Karpas-422 (cell line): ENCODE data around the gene CAND2. TPM values are rescaled to one million over a fixed set of nuclear protein-coding genes. Genes with fewer than 3 reads are reported as not detected.

Source experiments
- DNase-seq: peaks from one replicate; pipeline ENCODE4 v3.0.0-alpha.2; 2015
- H2AFZ ChIP-seq: fragments of 200-600 bp; sonication (generic); 2 replicates; pipeline ENCODE4 v1.6.1; 2014; ENCODE audit warnings: antibody characterized with exemption, low read length, mixed read lengths
- H3K27ac ChIP-seq: fragments of 200-600 bp; sonication (generic); 2 replicates; pipeline ENCODE4 v1.5.1; 2014; ENCODE audit warnings: mild to moderate bottlenecking, low read length, moderate library complexity
- H3K27me3 ChIP-seq: fragments of 200-600 bp; sonication (generic); 2 replicates; pipeline ENCODE4 v1.6.1; 2014; ENCODE audit warnings: low read length, mixed read lengths
- H3K36me3 ChIP-seq: fragments of 200-600 bp; sonication (generic); 2 replicates; pipeline ENCODE4 v1.6.1; 2014; ENCODE audit warnings: low read length, mixed read lengths; ENCODE audit not compliant: insufficient read depth
- H3K4me1 ChIP-seq: fragments of 200-600 bp; sonication (generic); 2 replicates; pipeline ENCODE4 v1.6.1; 2014; ENCODE audit warnings: mild to moderate bottlenecking, low read length, mixed read lengths
- H3K4me2 ChIP-seq: fragments of 200-600 bp; sonication (generic); 2 replicates; pipeline ENCODE4 v1.6.1; 2014; ENCODE audit warnings: low read length, low read depth, mild to moderate bottlenecking; ENCODE audit not compliant: poor library complexity, severe bottlenecking
- H3K4me3 ChIP-seq: fragments of 200-600 bp; sonication (generic); 2 replicates; pipeline ENCODE4 v1.5.1; 2014; ENCODE audit warnings: mild to moderate bottlenecking, antibody characterized with exemption, low read length, mixed read lengths
- H3K79me2 ChIP-seq: fragments of 200-600 bp; sonication (generic); 2 replicates; pipeline ENCODE4 v1.6.1; 2014; ENCODE audit warnings: mild to moderate bottlenecking, low read length, mixed read lengths
- H3K9ac ChIP-seq: fragments of 200-600 bp; sonication (generic); 2 replicates; pipeline ENCODE4 v1.6.0; 2014; ENCODE audit warnings: low read length
- H3K9me2 ChIP-seq: fragments of 200-600 bp; sonication (generic), shearing (Covaris generic); replicated peaks from 2 replicates; pipeline ENCODE4 v1.6.0; 2014; ENCODE audit warnings: mild to moderate bottlenecking, low read length, moderate library complexity; ENCODE audit not compliant: insufficient read depth
- H3K9me3 ChIP-seq: fragments of 300-700, 200-600 bp; sonication (generic); 2 replicates; pipeline ENCODE4 v1.6.1; 2014; ENCODE audit warnings: low read length, mixed read lengths
- H4K20me1 ChIP-seq: fragments of 200-600 bp; sonication (generic); 2 replicates; pipeline ENCODE4 v1.6.1; 2014; ENCODE audit warnings: mild to moderate bottlenecking, antibody characterized with exemption, low read length, low read depth; ENCODE audit not compliant: insufficient read depth
- total RNA-seq: library from RNA; depleted of rRNA; stranded (reverse); fragments of >200 nt; shearing (Covaris generic); gene quantifications from 2 replicates; pipeline ENCODE4 v1.2.3, GENCODE V29; 2014; ENCODE audit warnings: low replicate concordance

The CAND2 gene
- total RNA-seq, 1 experiment from 2014 or later = 13.0 TPM

DNA sequence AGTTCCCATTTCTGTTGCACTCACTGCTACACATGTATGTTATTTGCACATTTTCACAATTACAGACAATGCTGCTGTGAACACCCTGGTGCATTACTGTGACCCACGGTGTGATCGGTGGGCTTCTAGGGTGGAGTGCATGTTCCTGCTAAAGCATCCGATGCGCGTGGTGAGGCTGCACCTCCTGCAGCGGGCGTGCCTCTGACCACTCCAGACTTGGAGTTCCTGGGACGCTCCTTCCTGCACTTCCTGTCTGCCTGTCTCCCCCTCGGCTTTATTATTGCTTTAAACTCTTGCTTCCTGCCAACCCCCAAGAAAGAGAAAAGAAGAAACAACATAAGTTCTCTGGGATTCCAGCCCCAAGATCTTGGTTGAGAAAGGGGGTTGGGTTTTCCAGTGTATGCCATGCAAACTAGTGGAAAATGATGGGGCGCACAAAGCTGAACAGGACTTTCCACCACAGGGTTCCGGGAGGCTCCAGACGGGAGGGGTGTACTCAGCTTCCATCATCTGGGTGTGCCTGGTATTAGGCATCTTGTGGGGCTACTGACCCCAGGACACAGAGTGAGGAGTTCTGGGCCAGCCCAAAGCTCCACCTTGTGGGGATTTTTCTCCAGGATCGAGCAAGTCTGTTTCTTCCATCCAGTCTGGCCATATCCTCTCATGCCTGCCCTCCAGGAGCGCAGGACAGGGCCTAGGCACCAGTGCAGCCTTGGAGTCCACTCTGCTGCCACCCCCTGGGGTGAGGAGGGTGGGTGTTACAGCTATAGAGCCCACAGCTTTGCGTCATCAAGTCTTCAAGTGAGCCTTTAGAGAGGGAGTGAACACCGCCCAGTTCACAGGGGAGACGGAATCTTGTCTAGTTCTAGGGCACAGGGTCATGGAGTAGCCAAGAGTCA is 33.7 kb downstream of the CAND2 start:
- H3K36me3 ChIP-seq = peaks cover 25% of the 10 kb centered on the region
- H3K4me2 ChIP-seq = no peak overlapping the region
- H3K9ac ChIP-seq = peak overlapping the region; percentile 63; the same call in 1 of the 2 replicates
- H3K27ac ChIP-seq = peak overlapping the region; percentile 96
- 0 out of 2 replicates have a peak, but pooled peaks cover under 1% of the 10 kb centered on the region for H4K20me1 ChIP-seq
- peaks cover 48% of the 10 kb centered on the region for H3K4me1 ChIP-seq
- no peak overlapping the region for H3K4me3 ChIP-seq
- H3K79me2 ChIP-seq = no peaks in the 10 kb centered on the region
- no peaks in the 10 kb centered on the region for H3K9me2 ChIP-seq
- H3K27me3 ChIP-seq = no peaks in the 10 kb centered on the region
- no peak overlapping the region for H2AFZ ChIP-seq
- no peak for DNase-seq
- H3K9me3 ChIP-seq = no peaks in the 10 kb centered on the region

DNA sequence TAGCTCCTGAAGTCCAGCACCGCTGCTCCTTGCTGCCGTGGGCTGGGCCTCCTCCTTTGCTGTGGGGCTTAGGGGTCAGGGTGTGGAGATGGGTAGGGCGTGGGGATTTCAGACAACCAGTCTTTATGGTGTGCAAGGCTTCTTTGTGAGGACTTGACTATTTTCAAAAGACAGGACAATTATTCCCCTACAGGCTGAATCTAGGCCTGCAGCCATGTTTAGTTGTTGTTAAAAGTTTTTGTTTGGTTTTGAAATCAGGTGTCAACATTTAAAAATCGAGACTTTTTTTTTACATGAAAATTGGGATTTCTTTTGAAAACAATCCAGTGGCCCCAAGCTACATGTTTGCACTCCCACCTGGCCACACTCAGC is 34.3 kb downstream of the CAND2 start:
- no peaks in the 10 kb centered on the region for H3K79me2 ChIP-seq
- H3K4me2 ChIP-seq = peak overlapping the region; percentile 64
- H3K9me3 ChIP-seq = no peaks in the 10 kb centered on the region
- no peak overlapping the region for H2AFZ ChIP-seq
- no peaks in the 10 kb centered on the region for H3K9me2 ChIP-seq
- no peaks in the 10 kb centered on the region for H3K27me3 ChIP-seq
- H3K4me1 ChIP-seq = peaks cover 55% of the 10 kb centered on the region
- H3K9ac ChIP-seq = peak overlapping the region; percentile 63
- peaks cover 7% of the 10 kb centered on the region for H4K20me1 ChIP-seq
- DNase-seq = no peak
- peak overlapping the region; percentile 96 for H3K27ac ChIP-seq
- no peak overlapping the region for H3K4me3 ChIP-seq
- H3K36me3 ChIP-seq = peaks cover 31% of the 10 kb centered on the region

DNA sequence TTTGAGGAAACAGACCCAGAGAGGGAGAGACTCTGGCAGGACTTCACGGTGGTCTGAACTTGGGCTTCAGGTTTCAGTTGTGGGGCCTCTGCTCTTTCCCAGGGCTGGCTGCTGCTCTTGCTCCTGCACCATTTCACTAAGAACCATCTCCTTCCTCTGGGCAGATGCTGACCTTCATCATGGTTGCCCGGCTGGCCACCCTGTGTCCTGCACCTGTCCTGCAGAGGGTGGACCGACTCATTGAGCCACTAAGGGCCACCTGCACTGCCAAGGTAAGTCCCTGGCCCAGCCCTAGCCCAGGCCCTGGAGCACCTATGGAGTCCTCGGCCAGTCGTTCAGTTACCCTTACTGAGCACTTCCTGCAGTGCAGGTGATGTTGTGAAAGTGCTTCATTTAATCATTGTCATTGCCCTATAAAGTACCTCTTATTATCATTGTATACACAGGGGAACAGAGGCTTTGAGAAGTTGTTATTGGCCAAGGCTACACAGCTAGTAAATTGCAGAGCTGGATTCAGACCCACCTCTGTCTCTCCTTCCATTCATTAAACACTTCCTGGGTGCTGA is 34.9 kb downstream of the CAND2 start:
- Histone ChIP-seq H3K4me2 (peak overlapping the region; percentile 64), H4K20me1 (peaks cover 12% of the 10 kb centered on the region), H3K36me3 (peaks cover 37% of the 10 kb centered on the region), H3K79me2 (no peaks in the 10 kb centered on the region), H3K27me3 (no peaks in the 10 kb centered on the region), H3K27ac (peak overlapping the region; percentile 96), H3K9me2 (no peaks in the 10 kb centered on the region), H3K9ac (peak overlapping the region; percentile 63), H3K4me3 (peak overlapping the region; percentile 49), H3K9me3 (no peaks in the 10 kb centered on the region), H2AFZ (no peak overlapping the region), H3K4me1 (peaks cover 61% of the 10 kb centered on the region)
- DNase-seq = peak; percentile 78

DNA sequence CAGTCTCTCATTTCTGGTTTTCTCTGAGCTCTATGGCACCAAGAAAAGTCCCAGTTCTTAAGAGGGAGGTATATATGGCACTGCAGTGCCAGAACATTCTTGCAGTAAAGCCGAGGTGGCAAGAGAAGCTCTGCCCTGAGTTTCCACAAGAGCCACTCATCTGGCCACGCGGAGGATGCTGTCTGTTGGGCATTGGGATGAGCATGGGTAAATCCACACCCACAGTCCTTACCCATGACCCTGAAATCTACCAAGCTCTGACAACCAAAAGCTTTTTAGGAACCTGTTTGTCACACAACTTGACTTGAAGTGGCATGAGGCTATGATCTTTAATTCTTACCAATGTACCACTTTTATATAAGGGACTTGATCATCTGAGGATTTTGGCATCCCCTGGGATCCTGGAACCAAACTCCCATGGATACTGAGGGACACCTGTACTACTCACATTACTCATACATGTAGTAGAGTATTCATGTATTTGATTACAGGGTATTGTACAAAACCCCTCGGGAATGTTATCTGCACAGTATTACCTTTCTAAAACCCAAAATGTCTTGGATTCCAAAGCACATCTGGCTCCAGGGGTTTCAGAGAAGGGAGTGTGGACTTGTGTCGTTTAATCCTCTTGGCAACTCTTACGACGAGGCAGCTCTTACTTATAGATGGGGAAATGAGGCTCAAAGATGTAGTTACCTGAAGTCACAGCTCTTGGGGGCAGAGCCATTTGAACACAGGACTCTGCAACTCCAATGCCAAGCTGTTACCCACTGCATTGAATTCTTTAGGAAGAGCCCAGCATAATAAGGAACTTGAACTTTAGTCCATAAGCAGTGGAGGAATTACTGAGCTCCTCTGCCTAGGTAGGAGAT is 36.1 kb downstream of the CAND2 start:
- Histone ChIP-seq H2AFZ (no peak overlapping the region), H3K9me2 (no peaks in the 10 kb centered on the region), H3K4me3 (peak overlapping the region; percentile 49), H3K4me2 (peak overlapping the region; percentile 64), H3K36me3 (peaks cover 49% of the 10 kb centered on the region), H3K9ac (peak overlapping the region; percentile 63), H3K4me1 (peaks cover 73% of the 10 kb centered on the region), H4K20me1 (peaks cover 23% of the 10 kb centered on the region), H3K27me3 (no peaks in the 10 kb centered on the region), H3K9me3 (no peaks in the 10 kb centered on the region), H3K79me2 (peaks cover 9% of the 10 kb centered on the region), H3K27ac (peak overlapping the region; percentile 96)
- no peak for DNase-seq

DNA sequence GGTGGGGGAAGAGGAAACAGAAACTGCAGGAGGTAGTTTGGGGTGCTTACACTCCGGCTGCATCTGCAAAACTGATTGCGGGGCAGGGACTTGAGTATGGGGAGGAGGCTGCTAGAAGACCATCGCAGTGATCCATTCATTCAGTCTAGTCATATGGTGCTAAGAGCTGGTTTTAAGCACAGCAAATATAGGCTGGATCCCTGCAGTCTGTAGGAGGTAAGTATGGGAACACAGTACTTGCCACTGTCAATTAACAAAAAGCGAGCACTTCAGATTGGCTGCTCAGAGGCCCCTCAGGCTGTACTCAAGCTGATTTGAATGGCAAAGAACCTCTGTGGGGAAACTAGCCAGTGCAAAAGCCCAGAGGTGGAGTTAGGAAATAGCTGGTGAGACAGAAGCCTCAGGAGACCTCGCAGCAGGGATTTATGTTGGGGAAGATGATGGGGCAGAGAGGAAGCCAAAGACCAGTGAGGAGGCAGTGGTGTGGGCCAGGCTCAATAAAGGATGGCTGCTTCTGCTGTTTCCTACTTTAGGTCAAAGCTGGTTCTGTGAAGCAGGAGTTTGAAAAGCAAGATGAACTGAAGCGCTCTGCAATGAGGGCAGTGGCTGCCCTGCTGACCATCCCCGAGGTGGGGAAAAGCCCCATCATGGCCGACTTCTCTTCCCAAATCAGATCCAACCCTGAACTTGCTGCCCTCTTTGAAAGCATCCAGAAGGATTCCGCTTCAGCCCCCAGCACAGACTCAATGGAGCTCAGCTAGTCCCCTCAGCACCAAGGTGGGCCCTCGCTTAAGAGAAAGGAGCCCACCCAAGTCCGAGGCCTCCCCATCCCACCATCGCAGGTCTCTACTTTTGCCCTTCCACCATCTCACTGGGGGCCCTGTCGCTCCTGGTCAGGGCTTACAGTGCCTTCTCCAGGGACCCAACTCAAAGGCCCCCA is 37.0 kb downstream of the CAND2 start:
- peak; percentile 95 for DNase-seq
- H3K9me3 ChIP-seq = no peaks in the 10 kb centered on the region
- H3K27ac ChIP-seq = peak overlapping the region; percentile 96
- H3K79me2 ChIP-seq = peaks cover 18% of the 10 kb centered on the region
- H3K36me3 ChIP-seq = peaks cover 57% of the 10 kb centered on the region
- peaks cover 32% of the 10 kb centered on the region for H4K20me1 ChIP-seq
- H3K27me3 ChIP-seq = no peaks in the 10 kb centered on the region
- no peaks in the 10 kb centered on the region for H3K9me2 ChIP-seq
- H3K4me1 ChIP-seq = peaks cover 82% of the 10 kb centered on the region
- peak overlapping the region; percentile 49 for H3K4me3 ChIP-seq
- H3K9ac ChIP-seq = peak overlapping the region; percentile 64
- H3K4me2 ChIP-seq = peak overlapping the region; percentile 64
- no peak overlapping the region for H2AFZ ChIP-seq

DNA sequence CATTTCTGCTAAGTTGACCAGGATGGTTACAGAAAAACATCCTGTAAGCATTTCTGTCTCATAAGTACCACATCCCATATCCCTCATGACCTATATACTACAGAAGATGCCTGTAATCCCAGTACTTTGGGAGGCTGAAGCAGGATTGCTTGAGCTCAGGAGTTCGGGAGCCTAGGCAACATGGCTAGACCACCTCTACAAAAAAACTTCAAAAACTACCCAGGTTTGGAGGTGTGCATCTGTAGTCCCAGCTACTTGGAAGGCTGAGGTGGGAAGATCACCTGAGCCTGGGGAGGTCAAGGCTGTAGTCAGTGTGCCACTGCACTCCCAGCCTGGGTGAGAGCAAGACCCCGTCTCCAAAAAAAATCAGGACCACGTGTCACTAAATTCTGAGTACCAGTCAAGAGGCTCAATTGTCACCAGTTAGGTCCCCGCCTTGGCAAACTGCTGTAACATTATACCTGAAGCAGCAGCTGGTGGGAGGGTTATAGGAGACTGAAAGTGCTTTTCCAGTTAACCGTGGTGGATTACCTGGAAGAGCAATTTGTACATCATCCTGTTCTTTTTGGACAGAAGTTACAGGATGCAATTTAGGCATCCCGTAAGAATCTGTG is 38.7 kb downstream of the CAND2 start:
- H3K4me1 ChIP-seq = peaks cover 99% of the 10 kb centered on the region
- H3K4me3 ChIP-seq = peak overlapping the region; percentile 49; the same call in 1 of the 2 replicates
- H3K79me2 ChIP-seq = peaks cover 35% of the 10 kb centered on the region
- H3K9me3 ChIP-seq = no peaks in the 10 kb centered on the region
- no peak overlapping the region for H2AFZ ChIP-seq
- H3K9me2 ChIP-seq = no peaks in the 10 kb centered on the region
- peaks cover 69% of the 10 kb centered on the region for H3K36me3 ChIP-seq
- peak overlapping the region; percentile 64 for H3K4me2 ChIP-seq
- peaks cover 49% of the 10 kb centered on the region for H4K20me1 ChIP-seq
- no peaks in the 10 kb centered on the region for H3K27me3 ChIP-seq
- DNase-seq = no peak
- peak overlapping the region; percentile 96 for H3K27ac ChIP-seq
- H3K9ac ChIP-seq = peak overlapping the region; percentile 64

DNA sequence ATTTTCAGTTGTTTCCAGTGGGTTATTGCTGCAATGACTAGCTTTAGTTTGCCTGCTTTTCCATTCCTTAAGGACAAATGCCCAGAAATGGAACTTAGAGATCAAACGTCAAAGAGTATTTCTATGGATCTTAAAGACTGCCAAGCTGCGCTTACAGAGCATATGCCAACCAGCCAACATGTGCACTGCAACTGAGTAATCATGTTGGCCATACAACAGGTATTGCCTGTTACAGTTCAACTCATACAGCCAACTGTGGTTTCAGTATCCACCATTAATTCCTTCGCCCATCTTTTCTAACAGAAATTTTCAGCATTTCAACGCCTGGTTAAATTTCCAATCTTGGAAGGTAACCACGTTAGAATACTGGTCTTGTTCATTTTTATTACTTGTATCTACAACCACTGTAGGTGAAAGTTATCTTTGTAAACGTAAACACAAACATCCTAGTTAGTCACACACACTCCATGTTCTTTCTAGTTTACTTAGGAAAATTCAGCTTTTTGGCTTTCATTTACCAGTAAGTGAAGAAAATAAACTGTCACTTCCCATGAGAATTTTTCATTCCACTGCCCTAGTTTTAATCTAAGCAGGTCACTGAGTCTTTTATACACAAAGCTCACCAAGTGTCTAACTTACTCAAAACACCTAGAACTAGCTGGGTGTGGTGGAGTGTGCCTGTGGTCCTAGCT is 41.0 kb downstream of the CAND2 start:
- Histone ChIP-seq H3K9ac (no peak overlapping the region), H3K4me3 (peak overlapping the region; percentile 92; the same call in 1 of the 2 replicates), H3K27ac (peak overlapping the region; percentile 96), H3K79me2 (peaks cover 47% of the 10 kb centered on the region), H3K4me1 (peaks cover 83% of the 10 kb centered on the region), H3K9me3 (no peaks in the 10 kb centered on the region), H3K36me3 (peaks cover 68% of the 10 kb centered on the region), H2AFZ (no peak overlapping the region), H3K4me2 (peak overlapping the region; percentile 79), H3K9me2 (no peaks in the 10 kb centered on the region), H3K27me3 (no peaks in the 10 kb centered on the region), H4K20me1 (peaks cover 59% of the 10 kb centered on the region)
- DNase-seq = no peak
